Kidney epithelial cell (primary cell): ENCODE measurements around the gene SPRED2. TPM values are rescaled to one million over a fixed set of nuclear protein-coding genes. Genes with fewer than 3 reads are reported as not detected.

Source experiments
- DNase-seq: peaks from one replicate; pipeline ENCODE4 v3.0.0-alpha.2; 2010; ENCODE audit warnings: low read depth
- H3K27me3 ChIP-seq: 2 replicates; pipeline ENCODE4 v1.6.0; 2011; ENCODE audit warnings: low read length; ENCODE audit not compliant: control insufficient read depth, insufficient read depth
- H3K36me3 ChIP-seq: 2 replicates; pipeline ENCODE4 v1.5.1; 2011; ENCODE audit warnings: low read length; ENCODE audit not compliant: control insufficient read depth, insufficient read depth
- H3K4me3 ChIP-seq: 2 replicates; pipeline ENCODE4 v1.5.1; 2011; ENCODE audit warnings: low read depth, mild to moderate bottlenecking, control low read depth, low read length
- CTCF ChIP-seq: IDR thresholded peaks from 2 replicates; pipeline ENCODE4 v1.5.1; 2011; ENCODE audit warnings: mild to moderate bottlenecking, moderate library complexity, low read length, control low read depth, inconsistent platforms; ENCODE audit not compliant: insufficient read depth, poor library complexity, severe bottlenecking
- total RNA-seq: library from RNA; depleted of rRNA; stranded (reverse); fragments of >200 nt; gene quantifications from 2 replicates; pipeline ENCODE4 v1.2.3, GENCODE V29; 2015

SPRED2 gene
- total RNA-seq, 1 donor from 2014 or later: 18.4 TPM

- no peaks in the 10 kb centered on the region for H3K36me3 ChIP-seq
Measured at GRCh38 chr2:65325066-65325465, 107.3 kb downstream of the SPRED2 start.

GRCh38 chr2:65320946-65321345 is 111.5 kb downstream of the SPRED2 start:
- no peak for TF ChIP-seq CTCF
- Histone ChIP-seq H3K4me3 (no peak overlapping the region), H3K27me3 (no peaks in the 10 kb centered on the region), H3K36me3 (peaks cover 3% of the 10 kb centered on the region)
- no peak for DNase-seq

More at GRCh38 chr2:65325066-65325465, 107.3 kb downstream of the SPRED2 start:
- no peak for DNase-seq
- TF ChIP-seq CTCF: no peak
- Histone ChIP-seq H3K4me3 (no peak overlapping the region), H3K27me3 (no peaks in the 10 kb centered on the region)

- peak; percentile 91 for DNase-seq
- Histone ChIP-seq H3K36me3 (peaks cover 3% of the 10 kb centered on the region), H3K27me3 (no peaks in the 10 kb centered on the region), H3K4me3 (no peak overlapping the region)
- TF ChIP-seq CTCF: peak; percentile 66
Measured at GRCh38 chr2:65320042-65320725, 112.2 kb downstream of the SPRED2 start.

- peaks cover 3% of the 10 kb centered on the region for H3K36me3 ChIP-seq
- H3K4me3 ChIP-seq: no peak overlapping the region
- DNase-seq: no peak
Measured at GRCh38 chr2:65319674-65320041, 112.7 kb downstream of the SPRED2 start.

GRCh38 chr2:65319072-65319673 is 113.2 kb downstream of the SPRED2 start:
- TF ChIP-seq CTCF: no peak
- Histone ChIP-seq H3K4me3 (no peak overlapping the region), H3K36me3 (peaks cover 3% of the 10 kb centered on the region), H3K27me3 (no peaks in the 10 kb centered on the region)
- no peak for DNase-seq

More at GRCh38 chr2:65319674-65320041, 112.7 kb downstream of the SPRED2 start:
- no peak for TF ChIP-seq CTCF
- H3K27me3 ChIP-seq: no peaks in the 10 kb centered on the region
